Fibroblast of skin of back (primary cell): ENCODE measurements around the gene DHODH.

Experiments
- DNase-seq: peaks from one replicate; pipeline ENCODE4 v3.0.0-alpha.2; 2013

DHODH gene

DNA sequence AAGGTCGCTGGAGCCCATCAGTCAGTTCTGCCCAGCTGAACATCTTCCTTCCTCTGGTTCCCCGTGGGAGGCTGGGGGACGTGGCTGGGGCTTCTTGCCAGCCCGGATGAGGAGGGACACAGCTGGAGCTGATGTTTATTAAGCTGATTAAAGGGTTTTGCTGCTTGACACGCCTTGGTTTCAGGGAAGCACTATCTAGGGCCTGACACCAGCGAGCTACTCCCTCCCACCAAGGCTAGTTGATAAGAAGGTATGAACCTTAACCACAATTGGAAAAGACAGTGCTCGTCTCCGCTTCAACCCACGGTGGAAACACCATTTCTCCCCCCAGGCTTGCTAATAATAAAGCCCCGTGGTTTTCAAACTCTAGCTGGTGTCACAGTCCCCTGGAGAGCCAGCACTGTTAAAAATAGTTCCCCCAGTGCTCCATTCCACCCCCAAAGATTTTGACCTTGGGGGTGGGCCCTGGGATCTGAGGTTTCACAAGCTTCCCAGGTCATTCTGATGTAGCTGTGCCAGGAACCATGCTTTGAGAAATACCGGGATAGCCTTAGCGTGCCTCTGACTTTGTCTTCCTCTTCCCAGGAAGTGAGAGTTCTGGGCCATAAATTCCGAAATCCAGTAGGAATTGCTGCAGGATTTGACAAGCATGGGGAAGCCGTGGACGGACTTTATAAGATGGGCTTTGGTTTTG lies 5.5 kb downstream of the DHODH start:
- DNase-seq = no peak

GRCh38 chr16:72014675-72015074 lies 6.1 kb downstream of the DHODH start:
- DNase-seq = no peak

DNA sequence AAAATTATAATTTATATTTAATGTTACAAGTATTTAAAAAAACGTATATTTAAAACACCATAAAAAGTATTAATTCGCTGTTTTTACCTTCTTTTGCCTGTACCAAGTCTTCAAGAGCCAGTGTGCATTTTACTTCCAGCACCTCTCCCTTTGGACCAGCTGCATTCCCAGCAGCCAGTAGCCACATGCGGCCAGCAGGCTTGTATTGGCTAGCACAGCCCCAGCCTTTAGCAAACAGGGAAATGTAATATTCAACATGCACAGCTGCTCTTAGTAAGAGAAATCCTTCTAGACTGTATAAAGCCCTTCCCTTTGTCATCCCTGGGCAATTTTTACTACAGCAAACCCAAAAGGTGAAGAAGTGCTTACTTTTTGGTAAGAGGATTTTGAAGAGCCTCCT lies 6.6 kb downstream of the DHODH start:
- no peak for DNase-seq

DNA sequence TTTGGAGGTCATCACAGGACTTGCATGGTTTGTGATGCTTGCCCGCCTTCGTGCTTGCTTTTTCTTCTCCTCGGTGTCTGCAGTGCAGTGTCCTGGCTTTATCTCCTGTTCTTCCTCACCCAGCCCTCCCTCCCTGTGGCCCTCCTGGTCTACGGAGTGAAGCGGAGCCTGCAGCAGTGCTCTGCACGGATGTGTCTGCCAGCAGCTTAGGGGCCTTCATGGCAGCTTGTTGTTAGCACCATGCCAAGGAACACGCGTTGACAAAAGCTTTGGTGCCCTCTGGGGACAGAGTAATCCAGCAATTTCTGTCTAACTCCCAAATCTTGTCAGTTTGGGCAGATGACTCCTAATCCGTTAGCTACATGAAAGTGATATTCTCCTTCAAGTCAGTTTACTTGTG lies 9.9 kb downstream of the DHODH start:
- no peak for DNase-seq

- DNase-seq = no peak
Measured at GRCh38 chr16:72021043-72021442, 12.5 kb downstream of the DHODH start.

- DNase-seq = no peak
Measured at GRCh38 chr16:72022127-72022526, 13.6 kb downstream of the DHODH start.

- DNase-seq = no peak
Measured at GRCh38 chr16:72023962-72024361, 15.4 kb downstream of the DHODH start.

- no peak for DNase-seq
Measured at GRCh38 chr16:72024862-72025382, 16.4 kb downstream of the DHODH start.

DNA sequence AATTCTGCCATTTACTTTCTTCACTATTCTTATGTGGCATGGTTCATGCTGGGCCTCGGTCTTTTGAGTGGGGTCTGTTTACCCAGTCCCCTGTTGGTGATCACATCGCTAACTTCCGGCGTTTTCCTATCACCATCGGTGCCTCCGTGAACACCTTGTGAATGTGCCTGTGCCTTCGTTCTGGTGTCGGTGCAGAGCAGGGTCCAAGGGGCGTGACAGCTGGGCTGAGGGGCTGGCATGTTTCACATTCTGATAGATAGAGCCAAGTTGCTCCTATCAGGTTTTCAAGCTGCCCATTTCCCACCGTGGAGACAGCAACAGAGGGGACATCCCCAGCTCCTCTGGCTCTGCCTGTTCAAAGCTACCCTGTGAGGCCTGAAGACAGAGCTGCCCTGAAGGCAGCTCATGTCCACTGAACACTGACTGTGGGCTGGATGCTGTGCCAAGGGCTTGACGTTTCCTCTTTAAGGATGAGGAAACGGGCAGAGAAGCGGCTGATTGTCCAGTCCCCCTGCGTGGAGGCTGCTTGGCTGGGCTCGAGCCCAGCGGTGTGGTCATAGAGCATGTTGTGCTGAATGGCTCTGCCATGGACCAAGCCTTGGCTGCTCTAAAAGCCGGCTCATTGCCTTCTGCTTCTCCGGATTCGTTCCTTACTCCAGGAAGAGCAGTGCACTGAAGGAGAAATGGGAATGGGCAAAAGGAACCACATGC lies 17.0 kb downstream of the DHODH start:
- DNase-seq = no peak

- no peak for DNase-seq
Measured at GRCh38 chr16:72027669-72028378, 19.3 kb downstream of the DHODH start.

- DNase-seq = no peak
Measured at GRCh38 chr16:72029567-72030271, 21.2 kb downstream of the DHODH start.

DNA sequence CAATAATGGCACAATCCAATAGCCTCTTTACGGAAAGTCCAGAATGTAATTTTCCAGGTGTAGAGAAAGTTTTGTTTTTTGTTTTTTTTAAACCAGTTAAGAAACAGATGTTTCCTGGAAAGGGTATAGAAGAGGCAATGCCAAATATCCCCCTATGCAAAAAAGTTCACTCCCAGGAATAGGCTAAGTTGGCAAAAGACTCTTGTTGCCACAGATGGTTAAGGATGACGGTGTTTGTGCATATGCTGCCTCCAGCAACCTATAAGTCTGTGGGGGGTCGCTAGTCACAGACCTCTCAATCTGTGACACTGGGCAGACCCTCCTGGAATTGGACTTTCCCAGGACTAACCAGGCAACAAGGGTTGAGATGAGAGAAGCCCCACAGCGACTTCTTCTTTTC lies 24.9 kb downstream of the DHODH start:
- no peak for DNase-seq

DNA sequence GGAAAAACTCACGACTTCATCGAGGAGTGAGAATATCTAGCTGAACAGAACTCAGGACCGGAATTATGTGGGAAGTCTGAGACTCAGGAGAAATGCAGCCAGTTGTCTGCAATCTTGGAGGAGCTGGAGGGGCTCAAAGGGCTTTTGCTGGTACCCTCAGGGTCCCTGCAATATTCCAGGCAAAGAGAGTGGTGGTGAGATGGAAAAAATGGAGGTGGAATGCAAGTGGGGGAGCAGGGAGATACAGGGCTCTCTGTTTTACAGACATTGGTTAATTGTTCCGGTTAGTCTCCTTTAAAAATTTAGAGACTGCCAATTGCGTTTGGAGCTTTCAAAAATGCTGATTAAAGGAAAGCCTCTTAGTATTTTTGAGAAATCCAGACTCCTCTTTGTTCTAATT lies 27.6 kb downstream of the DHODH start:
- no peak for DNase-seq

DNA sequence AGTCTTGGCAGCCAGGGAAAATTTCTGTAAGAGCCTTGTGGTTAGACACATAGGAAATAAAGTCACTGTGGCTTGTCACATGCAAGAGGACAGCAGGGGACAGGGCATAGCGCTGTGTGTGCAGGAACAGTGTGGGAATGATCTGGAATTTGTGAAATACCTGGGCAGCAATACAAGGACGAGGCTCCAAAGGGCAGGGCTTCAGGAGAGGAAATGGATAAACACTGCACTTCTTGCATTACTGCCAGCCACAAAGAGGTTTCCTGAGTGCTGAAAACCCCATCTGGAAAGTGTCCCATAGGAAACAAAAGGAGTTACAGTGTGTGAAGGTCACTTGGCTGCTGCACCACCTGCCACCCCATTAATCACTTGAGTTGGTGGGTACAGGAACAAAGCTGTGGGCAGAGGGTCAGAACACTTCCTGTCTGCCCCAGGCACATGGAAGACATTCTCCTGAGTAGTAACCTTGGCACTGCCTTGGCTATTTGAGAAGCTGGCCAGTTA lies 33.7 kb downstream of the DHODH start:
- no peak for DNase-seq

DNA sequence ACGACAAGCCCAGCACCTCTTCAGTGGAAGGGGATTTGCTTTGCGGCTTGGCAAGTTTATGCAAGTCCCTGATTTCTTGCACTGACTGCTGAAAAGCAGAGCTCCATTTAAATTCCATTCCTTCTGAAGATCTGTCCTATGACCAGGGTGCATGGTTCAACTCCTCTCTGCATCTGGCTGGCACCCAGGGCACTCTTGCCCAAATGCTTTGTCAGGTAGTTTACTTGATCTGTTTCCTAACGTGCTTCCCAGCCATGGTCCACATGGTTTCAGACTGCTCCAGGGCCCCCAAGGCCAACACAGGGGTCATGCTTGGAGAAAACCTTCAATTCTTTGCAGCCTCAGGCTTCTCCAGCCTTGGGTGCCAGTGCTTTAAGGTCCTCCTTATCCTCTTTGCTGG lies 34.5 kb downstream of the DHODH start:
- no peak for DNase-seq

- no peak for DNase-seq
Measured at GRCh38 chr16:72043539-72043938, 35.0 kb downstream of the DHODH start.

GRCh38 chr16:72044296-72044695 lies 35.8 kb downstream of the DHODH start:
- DNase-seq = no peak

DNA sequence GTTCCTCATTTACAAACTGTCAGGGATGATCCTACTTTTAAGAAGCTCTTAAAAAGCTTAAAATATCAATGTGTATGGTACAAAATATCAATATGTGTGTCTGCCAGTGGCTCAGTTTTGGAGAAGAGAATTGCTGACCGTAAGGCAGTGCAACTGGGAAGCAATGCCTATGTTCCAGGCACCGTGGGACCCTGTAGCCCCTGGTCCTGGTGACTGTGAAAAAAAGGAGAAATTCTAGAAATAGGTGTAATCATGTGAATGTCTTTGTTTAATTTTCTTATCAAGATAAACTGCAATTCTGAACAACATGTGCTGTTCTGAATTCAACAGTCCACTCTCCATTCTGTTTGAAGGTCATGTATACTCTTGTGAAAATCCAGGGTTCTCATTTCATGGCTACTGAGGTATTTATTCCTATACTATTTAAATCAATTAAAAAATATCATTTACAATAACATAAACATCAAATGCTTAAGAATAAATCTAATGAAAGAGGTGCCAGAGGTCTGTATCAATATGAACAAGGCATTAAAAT lies 36.3 kb downstream of the DHODH start:
- DNase-seq = no peak

GRCh38 chr16:72049110-72049509 lies 40.6 kb downstream of the DHODH start:
- DNase-seq = no peak

DNA sequence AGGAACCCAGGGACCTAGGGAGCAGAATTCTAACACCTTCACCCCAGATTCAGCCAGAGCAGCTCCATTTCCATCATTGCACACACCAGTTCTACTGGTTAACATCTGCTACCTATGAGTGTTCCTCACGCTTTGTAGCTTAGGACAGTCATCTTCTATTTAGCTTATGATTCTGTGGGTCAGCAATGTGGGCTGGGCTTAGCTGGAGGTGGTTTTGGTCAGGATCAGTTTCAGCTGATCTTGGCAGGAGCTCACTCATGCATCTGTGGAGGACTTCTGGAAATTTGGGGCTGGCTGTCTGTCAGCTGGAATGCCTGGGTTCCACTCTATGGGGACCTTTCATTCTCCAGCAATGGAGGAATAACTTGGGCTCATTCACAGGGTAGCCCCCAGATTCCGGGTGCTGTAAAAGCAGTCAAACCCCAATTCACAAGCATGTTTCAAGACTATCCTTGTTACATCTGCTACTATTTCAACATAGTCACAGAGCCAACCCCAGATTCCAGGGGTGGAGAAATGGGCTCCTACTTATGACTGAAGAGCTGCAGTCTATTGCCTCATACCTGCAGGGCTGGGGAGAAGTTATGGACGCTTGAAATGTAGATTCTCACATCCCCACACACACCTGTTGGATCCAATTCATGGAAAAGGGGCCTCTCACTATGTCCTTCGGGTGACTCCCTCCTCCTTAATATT lies 42.4 kb downstream of the DHODH start:
- DNase-seq = no peak

DNA sequence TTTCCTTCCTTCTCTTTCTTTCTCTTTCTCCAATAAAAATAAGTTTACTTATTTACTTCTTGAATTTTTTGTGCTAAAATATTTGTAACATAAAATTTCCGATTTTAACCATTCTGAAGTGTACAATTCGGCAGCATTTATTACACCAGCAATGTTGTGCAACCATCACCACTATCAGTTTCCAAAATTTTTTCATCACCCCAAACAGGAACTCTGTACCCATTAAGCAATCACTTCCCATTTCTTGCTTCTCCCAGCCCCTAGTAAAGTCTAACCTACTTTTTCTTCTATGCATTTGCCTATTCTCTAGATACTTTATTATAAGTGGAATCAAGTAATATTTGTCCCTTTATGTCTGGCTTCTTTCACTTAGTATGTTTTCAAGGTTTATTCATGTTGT lies 43.3 kb downstream of the DHODH start:
- DNase-seq = no peak
